HG03469 (cell line): ENCODE measurements around the gene SIN3B.

Experiments used
- ATAC-seq: cut with Tn5 transposase; IDR thresholded peaks from one replicate; pipeline ENCODE4 v1.9.1; 2021; ENCODE audit warnings: mild to moderate bottlenecking, moderate library complexity, moderate number of reproducible peaks; ENCODE audit not compliant: unreplicated experiment

SIN3B gene

DNA sequence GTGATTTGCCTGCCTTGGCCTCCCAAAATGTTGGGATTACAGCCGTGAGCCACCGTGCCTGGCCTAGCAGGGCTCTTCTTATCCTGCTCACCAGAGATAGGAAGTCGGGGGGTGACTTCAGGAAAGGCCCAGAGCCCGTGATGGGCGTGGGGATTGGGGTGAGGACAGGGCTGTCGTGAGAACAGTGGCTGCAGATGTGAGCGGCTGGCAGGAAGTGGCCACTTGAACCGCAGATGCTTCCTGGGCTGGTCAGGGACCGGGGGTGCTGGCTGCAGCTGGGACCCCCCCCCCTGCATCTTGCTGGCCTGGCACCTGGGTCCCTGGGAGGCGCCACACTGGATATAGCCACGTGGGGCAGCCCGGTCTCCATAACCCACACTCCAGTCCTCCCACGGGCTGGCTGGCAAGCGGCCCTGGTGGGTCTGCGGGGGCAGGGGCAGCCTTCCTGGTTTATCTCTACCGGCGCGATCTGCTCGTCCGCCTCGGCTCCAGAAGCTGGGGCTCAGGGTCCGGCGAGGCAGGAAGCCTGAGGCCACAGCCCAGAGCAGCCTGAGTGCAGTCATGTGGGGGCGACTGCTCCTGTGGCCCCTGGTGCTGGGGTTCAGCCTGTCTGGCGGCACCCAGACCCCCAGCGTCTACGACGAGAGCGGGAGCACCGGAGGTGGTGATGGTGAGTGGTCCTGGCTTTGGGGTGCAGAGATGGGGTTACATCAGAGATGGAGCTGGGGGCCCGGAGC, 59.6 kb downstream of the SIN3B start, which contains the start of gene F2RL3:
F2RL3 (plus strand) TSS at position 371 of the 737 bp plus-strand sequence; CDS start at position 562, 191 bp downstream.
- no peak for ATAC-seq

DNA sequence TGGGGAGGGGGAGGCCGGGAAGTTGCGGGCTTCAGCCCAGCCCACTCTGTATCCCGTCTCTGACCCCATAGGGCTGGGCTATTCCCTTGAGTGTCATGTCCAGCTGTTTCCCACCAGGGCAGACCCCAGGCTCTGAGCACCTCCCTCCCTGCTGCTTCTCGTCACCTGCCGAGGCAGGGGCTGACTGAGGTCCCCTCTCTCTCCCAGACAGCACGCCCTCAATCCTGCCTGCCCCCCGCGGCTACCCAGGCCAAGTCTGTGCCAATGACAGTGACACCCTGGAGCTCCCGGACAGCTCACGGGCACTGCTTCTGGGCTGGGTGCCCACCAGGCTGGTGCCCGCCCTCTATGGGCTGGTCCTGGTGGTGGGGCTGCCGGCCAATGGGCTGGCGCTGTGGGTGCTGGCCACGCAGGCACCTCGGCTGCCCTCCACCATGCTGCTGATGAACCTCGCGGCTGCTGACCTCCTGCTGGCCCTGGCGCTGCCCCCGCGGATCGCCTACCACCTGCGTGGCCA, 60.2 kb downstream of the SIN3B start:
- no peak for ATAC-seq

DNA sequence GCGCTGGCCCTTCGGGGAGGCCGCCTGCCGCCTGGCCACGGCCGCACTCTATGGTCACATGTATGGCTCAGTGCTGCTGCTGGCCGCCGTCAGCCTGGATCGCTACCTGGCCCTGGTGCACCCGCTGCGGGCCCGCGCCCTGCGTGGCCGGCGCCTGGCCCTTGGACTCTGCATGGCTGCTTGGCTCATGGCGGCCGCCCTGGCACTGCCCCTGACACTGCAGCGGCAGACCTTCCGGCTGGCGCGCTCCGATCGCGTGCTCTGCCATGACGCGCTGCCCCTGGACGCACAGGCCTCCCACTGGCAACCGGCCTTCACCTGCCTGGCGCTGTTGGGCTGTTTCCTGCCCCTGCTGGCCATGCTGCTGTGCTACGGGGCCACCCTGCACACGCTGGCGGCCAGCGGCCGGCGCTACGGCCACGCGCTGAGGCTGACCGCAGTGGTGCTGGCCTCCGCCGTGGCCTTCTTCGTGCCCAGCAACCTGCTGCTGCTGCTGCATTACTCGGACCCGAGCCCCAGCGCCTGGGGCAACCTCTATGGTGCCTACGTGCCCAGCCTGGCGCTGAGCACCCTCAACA, 60.8 kb downstream of the SIN3B start:
- ATAC-seq, result no peak

DNA sequence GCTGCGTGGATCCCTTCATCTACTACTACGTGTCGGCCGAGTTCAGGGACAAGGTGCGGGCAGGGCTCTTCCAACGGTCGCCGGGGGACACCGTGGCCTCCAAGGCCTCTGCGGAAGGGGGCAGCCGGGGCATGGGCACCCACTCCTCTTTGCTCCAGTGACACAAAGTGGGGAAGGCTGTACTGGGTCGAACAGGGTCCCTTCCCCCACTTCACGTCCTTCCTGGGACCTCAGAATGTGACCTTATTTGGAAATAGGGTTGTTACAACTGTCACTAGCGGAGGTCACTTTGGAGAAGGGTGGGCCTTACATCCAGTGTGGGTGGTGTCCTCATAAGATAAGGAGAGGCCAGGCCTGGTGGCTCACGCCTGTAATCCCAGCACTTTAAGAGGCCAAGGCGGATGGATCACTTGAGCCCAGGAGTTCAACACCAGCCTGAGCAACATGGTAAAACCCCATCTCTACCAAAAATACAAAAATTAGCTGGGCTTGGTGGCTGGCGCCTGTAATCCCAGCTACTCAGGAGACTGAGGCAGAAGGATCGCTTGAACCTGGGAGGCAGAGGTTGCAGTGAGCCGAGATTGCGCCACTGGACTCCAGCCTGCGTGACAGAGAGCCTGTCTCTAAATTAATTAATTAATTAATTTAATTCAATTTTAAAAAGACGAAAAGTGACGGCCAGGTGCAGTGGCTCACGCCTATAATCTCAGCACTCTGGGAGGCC, 61.4 kb downstream of the SIN3B start:
- ATAC-seq, result no peak

DNA sequence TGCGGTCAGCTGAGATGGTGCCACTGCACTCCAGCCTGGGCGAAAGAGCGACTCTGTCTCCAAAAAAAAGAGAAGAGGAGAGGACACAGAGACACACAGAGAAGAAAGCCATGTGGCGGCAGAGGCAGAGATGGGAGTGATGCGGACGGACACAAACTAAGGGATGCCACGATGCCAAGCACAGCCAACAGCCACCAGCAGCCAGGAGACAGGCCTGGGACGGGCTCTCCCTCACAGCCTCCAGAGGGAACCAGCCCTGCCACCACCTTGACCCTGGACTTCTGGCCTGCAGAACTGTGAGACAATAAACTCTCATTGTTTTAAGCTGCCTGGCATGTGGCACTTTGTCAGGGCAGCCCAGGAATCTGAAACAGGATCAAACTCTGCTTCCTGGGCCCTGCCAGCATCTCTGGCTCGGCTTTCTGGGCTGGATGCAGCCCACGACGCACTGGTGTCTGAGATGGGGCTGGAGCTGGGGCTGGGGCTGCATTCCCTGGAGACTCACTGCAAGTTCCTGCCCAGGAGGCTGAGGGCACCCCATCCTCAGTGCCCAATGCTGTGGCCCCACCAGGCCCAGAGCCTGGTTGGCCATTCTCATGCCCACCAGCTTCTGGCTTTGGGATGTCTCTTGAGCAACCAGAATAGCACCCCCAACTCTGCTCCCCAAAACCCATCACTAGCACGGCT, 62.6 kb downstream of the SIN3B start:
- no peak for ATAC-seq

DNA sequence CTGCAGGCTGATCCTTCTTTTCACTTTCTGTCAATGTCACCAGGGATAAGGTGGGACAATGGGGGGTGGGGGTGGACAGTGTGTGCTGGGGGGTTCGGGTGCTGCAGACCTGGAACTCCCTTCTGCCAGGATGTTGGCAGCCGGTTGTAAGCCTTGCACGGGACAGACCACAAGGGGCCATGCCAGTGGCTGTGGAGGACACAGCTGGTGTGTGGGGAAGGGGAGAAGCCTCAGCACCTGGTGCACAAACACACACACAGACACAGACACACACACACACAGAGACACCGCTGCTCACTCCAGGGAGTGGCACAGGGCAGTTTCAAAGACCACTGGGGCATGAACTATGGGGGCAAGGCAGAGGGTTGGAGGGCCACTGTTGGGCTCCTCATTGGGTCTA, 63.2 kb downstream of the SIN3B start:
- ATAC-seq, result no peak

DNA sequence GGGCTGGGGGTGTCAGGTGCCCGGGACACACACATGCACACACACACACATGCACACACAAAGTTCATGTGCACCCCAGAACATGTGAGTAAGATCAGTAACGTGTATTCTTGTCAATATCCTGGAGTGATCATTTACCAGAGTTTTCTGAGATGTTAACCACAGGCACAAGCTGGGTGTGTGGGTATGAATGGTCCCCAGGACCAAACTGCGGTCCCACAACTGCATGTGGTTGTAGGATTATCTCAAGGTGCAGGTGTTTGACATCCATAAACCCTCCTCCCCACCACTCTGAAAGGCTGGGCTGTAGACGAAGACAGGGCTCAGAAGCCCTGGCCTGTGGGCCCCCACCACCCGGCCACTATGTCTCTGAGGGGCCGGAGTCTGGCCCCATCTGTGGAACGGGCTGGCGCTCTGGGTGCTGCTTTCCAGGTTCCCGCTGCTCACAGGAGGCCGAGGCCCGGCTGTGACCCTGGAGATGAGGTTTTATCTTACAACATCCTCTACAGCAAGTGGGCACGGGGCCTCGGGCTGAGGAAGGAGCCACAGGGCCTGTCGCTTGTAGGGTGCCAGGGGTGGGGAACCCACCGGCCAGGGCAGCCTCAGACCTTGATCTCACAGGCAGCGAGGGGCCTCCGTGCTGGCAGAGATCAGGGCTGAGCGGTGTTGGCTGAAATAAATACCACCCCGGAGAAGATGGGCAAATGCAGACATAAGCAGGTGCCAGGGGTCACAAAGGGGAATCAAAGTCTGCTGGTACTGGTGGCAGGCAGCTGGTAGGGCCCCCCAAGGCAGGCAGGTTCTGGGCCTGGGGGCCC, 63.9 kb downstream of the SIN3B start:
- no peak for ATAC-seq

DNA sequence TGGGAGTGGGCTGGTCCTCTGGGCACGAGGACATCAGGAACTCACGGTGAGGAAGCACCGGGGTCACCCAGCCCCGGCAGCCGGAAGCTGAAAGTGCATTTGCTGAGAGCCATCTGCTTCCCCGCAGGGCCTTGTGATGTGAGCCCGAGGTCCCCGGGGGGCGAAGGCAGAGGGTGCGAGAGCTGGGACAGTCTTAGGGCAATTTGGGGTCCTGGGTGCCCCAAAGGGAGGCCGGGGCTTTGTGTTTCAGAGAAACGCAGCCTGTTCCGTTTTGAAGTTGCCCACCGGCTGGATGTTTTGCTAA, 64.4 kb downstream of the SIN3B start:
- ATAC-seq, result no peak

DNA sequence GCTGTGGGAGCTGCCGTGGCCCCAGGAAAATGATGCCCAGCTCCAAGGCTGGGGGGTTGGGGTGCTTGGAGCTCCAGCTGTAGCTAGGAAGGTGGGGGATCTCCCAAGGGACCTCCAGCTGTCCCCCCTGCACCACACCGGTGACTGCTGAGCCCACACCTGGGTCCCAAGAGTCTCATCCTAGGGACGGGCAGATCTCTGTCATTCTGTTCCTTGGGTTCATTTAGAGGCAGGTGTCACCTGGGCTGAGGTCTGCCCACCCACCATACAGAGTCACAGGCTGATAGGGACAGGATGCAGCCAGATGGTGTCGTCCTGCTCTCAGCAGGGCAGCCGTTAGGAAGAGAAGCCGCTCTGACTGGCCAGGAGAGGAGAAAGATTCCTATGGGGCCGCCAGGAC, 64.9 kb downstream of the SIN3B start:
- ATAC-seq, result no peak

DNA sequence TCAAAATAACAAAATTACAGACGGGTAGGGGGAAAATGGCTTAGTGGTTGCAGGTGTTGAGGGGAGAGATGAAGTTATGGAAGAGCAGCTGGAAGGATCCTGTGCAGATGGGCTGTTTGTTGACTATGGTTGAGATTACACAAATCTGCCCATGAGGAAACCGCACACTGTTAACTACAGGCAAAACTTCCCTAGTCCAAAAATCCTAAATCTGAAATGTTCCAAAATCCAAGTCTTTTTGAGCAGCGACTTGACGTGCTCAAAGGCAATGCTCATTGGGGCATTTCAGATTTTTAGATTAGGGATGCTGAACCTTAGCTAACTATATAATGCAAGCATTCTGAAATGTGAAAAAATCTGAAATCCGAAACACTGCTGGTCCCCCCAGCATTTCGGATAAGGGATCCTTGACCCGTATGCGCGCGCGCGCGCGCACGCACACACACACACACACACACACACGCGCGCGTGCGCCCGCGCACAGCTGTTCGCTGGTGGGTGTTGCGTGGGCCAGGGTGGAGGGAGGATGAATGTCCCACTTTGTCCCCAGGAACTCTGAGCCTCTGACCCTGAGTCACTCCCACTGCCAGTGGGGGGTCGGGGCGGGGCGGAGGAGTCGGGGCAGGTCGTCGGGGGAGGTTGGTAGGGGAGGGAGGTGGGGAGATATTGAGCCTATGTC, 66.4 kb downstream of the SIN3B start:
- ATAC-seq, result no peak

DNA sequence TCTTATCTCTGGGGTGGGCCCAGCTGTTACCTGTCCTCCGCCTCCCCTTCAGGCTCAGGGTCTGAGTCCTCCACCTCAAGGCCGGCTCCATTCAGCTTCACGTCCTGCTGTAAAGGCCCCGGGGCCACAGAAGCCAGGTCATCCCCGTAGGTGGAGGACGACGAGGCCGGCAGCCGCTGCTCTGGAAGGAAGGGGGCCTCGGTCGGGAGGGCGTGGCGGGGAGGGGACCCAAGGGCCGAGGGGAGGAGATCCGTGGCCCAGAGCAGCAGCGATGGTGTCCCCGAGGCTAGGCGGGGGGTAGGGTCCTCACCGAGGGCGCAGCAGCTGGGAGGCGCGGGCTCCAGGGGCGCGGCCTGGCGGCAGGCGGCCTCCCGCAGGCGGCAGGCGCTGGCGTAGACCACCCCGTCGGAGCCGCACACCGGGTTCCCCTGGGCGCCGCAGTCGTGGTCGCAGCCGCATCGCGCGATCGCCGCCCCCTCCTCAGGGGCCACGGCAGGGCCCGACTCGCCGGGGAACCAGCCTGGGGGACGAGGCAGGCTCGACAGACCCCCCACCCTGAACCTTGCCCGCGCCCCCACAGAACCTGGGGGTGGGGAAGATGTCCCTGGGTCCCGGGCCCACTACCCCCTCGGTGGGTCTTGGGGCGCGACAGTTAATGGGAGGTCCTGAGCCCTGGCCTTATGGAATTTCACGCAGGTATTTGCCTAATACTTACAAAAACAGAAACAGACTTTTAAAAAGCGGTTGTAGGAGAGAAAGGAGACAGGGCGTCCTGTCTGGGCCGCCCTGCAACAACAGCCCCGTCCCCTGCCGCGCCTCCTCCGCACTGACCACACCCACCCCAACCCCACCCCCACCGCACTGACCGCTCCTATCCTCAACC, 67.2 kb downstream of the SIN3B start:
- no peak for ATAC-seq

DNA sequence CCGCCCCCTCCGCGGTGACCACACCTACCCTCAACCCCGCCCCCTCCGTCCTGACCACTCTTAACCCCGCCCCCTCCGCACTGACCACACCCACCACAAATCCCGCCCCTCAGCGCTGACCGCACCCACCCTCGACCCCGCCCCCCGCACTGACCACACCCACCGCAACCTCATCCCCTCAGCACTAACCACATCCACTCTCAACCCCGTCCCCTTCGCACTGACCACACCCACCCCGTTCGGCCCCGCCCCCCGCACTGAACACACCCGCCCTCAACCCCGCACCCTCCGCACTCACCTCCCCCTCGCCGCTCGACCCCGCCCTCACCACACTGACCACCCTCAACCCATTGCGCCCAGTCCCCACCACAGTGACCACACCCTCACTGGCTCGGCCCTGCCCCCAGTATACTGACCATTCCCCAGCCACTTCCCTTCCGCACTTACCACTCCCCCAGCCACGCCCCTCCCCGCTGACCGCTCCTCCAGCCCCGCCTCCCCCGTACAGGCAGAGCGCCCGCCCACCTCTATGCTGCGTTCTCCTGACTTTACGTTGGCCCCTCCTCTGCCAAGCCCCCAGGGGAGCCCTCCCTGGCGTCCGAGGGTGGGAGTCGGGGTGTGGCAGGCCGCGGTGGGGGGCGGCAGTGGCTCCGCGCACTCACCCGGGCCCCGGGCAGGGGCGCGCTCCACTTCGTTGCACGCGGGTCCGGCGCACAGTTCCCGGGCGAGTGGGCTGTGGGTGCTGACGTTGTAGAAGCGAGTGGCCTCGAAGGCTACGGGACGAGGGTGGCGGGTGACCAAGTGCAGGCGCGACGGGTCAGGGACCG, 68.0 kb downstream of the SIN3B start:
- ATAC-seq, result no peak

DNA sequence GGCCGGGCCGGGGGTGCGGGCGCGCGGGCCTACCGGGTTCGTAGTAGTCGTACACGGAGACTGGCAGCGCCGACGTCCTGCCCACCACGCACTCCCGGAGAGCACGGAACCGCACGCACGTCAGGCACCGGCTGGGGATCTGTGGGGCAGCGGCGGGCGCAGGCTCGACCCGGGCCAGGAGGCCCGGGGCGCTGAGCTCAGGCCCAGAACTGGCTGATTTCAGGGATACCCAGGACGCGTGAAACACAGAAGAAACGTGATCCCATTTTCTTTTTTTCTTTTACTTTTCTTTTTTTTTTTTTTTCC, 68.6 kb downstream of the SIN3B start:
- no peak for ATAC-seq

DNA sequence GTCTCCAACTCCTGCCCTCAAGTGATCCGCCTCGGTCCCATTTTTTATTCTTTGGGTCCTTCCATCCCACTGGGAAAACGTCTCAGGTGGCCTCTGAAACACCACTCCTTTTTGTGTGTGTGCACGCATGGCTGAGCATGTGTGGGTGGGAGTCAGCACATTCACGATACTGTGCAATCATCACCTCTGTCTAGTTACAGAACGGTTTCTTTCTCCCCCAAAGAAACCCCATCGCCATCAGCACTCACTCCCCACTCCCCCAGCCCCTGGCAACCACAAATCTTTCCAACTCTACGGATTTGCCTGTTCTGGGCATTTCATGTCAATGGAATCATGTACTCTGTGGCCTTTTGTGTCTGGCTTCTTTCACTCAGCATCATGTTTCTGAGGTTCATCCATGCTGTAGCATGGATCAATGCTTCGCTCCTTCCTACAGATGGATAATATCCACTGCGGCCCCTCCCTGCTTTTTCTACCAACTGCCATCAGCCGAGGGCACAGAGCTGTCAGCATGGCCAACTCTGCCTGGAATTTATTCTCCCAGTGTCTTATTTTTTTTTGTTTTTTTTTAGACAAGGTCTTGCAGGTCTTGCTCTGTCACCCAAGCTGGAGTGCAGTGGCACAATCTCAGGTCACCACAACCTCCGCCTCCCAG, 69.3 kb downstream of the SIN3B start:
- ATAC-seq, result no peak

DNA sequence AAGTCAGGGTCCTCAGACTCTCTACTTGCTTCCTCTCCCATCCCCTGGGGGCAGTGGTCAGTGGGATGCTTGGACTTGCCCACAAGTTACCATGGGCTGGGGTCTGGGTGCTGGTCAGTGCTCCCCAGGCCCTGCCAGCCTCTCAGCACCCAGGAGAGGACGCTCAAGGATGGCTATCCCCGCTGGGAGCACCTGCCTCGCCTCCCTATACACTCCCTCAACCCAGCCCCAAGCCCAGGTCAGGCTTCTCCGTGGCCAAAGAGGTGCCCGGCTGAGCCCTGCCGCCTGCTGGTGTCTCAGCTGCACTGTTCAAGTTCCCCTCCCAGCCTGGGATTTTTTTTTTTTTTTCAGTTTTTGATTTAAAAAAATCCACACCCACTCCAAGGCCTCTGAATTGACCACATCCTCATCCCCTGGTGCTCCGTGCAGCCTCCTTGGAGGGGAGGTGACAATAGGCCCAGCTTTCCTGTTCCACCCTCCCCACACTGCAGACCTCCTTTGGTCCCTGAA, 70.4 kb downstream of the SIN3B start:
- no peak for ATAC-seq

DNA sequence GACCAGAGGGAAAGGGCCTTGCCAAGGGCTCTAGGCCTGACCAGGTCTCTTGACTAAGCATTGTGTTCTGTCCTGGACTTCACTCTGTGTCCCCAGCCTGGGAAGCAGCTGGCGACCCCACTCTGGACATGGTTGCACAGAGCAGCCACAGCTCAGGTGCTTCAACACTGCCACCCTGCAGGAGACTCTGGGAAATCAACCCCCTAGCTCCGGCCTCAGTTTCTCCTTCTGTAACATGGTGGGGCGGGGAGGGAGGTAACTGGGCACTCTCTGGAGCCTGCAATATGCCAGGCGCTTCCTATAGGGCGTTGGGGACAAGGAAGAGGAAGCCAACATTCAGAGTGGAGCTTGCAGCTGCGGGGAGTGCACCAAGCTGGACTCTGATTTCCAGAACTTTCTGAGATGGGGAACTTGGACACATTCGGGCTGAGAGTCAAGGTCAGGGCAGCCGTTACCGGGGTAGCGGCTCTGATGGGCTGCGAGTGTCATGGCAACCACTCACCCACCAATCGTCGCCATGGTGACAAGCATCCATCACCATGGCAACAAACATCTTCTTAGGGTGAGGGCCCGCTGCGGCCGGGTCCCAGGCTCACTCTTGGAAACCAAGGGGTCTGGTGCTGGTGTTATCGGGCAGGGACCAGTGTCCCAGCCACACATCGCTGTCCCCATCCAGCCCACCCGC, 72.4 kb downstream of the SIN3B start:
- ATAC-seq, result no peak

DNA sequence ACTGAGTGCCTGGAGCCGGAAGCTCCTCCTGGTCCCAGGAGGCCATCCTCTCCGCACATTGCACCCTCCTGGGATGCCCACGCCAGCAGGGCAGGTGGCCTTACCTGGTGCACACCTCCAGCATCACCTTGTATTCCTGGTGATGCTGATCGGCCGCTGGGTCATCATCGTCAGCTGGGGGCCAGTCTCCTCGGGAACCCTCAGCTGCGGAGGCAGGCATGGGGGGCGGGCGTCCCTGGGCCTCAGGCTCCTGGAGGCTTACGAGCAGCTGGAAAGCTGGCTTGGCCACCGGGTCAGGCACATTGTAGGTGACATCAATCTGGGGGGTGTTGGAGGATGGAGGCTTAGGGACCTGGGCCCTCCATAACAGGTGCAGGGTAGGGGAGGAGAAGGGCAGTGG, 73.3 kb downstream of the SIN3B start:
- no peak for ATAC-seq
